HG03135 (cell line): ENCODE data around the gene ZNF784.
A peak's percentile ranks its signal among the peaks of the same experiment; 100 is the strongest.

Experiments used
- ATAC-seq: cut with Tn5 transposase; IDR thresholded peaks from one replicate; pipeline ENCODE4 v1.9.1; 2021; ENCODE audit warnings: mild to moderate bottlenecking, moderate library complexity; ENCODE audit not compliant: unreplicated experiment

ZNF784 gene

GRCh38 chr19:55656988-55657747 is 32.8 kb upstream of the ZNF784 start:
- no peak for ATAC-seq

- ATAC-seq: no peak
Observed at GRCh38 chr19:55656552-55656951, 32.2 kb upstream of the ZNF784 start.

GRCh38 chr19:55655648-55656040 is 31.3 kb upstream of the ZNF784 start:
- ATAC-seq: no peak

GRCh38 chr19:55654868-55655647 is 30.7 kb upstream of the ZNF784 start, which contains the start of gene U2AF2:
TSS of gene U2AF2 (plus strand) at chr19:55655035. CDS start at chr19:55655105, 70 bp downstream.
- ATAC-seq: peak; percentile 34

GRCh38 chr19:55654323-55654867 is 30.0 kb upstream of the ZNF784 start:
- peak; percentile 61 for ATAC-seq

GRCh38 chr19:55653651-55654322 is 29.4 kb upstream of the ZNF784 start:
- ATAC-seq: peak; percentile 36

- ATAC-seq: no peak
Observed at GRCh38 chr19:55652311-55653128, 28.2 kb upstream of the ZNF784 start.

GRCh38 chr19:55651236-55651635 is 26.9 kb upstream of the ZNF784 start:
- no peak for ATAC-seq

- no peak for ATAC-seq
Observed at GRCh38 chr19:55650602-55651230, 26.4 kb upstream of the ZNF784 start.

- ATAC-seq: no peak
Observed at GRCh38 chr19:55650126-55650557, 25.8 kb upstream of the ZNF784 start.

GRCh38 chr19:55649268-55650125 is 25.1 kb upstream of the ZNF784 start:
- ATAC-seq: no peak

GRCh38 chr19:55648585-55649267 is 24.4 kb upstream of the ZNF784 start:
- ATAC-seq: no peak

- ATAC-seq: no peak
Observed at GRCh38 chr19:55647732-55648584, 23.6 kb upstream of the ZNF784 start, which contains the start of gene CCDC106. TSS of gene CCDC106 (plus strand) at chr19:55648212. CDS start at chr19:55649047, 835 bp downstream.

- no peak for ATAC-seq
Observed at GRCh38 chr19:55646889-55647731, 22.7 kb upstream of the ZNF784 start.

GRCh38 chr19:55645512-55645881 is 21.1 kb upstream of the ZNF784 start:
- no peak for ATAC-seq

GRCh38 chr19:55644842-55645511 is 20.6 kb upstream of the ZNF784 start:
- ATAC-seq: no peak
